ENCODE results near the gene ERCC4.
A peak's percentile ranks its signal among the peaks of the same experiment; 100 is the strongest.
"Not testable (repeated sequence)": the region's sequence is repeated elsewhere in the genome, so short reads cannot be mapped to it uniquely, and the experiment has no call there.

Gene ERCC4

DNA sequence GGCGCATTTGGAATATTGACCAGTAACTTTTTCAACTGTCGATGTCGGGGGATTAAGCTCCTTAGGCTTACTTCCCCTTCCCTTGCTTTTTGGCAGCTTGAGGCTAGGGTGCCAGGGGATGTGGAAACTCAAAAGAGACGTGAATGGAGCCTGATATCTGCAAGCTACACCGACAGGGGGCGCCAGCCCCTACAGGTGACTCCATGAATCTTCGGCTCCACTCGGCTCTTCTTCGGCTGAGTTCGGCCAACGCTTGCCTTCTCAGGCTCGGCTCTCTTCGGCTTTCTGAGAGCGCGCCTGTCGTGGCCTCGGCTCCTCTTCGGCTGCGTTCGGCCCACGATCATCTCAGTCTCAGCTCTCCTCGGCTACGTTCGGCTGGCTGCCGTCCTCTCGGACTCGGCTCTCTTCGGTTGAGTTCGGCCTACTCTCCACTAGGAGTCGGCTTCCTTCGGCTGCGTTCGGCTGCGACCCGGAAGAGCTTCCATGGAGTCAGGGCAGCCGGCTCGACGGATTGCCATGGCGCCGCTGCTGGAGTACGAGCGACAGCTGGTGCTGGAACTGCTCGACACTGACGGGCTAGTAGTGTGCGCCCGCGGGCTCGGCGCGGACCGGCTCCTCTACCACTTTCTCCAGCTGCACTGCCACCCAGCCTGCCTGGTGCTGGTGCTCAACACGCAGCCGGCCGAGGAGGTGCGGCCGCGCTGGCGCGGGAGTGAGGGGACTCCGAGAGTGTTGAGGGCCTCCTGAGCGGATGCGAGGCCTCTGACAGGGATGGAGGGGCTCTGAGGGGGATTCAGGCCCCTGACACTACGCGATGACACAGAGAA is at the start of gene ERCC4:
ERCC4 (plus strand) TSS at position 472 of the 827 bp plus-strand sequence; CDS start at position 484, 12 bp downstream.
- peak; percentile 97 for DNase-seq

DNA sequence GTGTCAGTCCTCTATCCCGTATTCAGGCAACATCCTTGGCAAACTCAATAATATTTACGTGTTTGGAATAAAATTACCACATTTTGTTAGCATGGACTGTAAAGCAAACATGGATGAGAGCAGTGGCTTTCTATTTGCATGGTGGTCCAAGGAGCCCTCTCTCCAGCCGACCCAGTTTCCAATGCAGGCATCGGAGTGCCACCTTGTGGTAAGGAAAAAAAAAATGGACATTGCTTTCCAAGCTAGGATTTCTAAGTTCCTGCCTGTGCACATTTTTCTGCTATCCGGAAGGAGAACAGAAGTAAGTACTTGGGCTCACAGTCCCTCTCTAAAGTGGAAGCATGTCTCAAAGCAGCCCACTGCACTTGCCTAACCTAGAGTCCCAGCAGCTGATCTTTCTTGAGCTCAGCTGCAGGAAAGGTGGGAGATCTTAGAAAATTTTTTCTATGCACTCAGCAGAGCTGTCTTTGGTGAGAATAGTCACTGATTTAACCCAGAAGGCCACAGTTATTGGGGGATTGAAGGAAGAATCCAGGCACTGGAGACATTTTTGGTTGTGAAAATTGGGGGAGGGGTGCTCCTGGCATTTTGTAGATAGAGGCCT is 46.0 kb upstream of the ERCC4 start:
- DNase-seq = no peak

DNA sequence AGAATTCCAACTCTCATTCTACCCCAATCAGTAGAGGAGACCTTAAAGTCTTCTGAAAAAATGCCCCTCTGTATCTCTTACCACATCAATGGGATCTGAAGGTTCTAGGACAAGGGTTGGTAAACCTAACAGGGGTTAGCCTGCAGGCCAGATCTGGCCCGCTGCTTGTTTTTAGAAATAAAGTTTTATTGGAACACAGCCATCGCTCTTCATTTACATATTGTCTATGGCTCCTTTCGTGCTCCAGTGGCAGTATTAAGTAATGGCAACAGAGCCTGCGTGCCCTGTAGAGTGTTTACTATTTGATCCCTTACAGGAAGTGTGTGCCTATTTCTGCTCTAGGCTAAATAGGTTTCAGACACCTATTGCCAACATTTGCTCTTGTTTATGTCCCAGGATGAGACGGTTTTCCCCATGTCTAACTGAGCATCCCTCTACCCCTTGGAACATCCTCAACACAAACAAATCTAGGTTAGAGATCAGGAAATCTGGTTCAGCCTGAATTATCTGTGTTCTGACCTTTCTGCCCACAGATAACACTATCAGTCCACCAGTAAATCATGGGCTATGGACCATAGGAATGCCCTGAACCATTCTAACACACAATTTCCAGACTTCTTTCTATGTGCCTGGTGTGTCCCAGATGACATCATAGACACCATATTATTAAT is 44.2 kb upstream of the ERCC4 start:
- DNase-seq = no peak

DNA sequence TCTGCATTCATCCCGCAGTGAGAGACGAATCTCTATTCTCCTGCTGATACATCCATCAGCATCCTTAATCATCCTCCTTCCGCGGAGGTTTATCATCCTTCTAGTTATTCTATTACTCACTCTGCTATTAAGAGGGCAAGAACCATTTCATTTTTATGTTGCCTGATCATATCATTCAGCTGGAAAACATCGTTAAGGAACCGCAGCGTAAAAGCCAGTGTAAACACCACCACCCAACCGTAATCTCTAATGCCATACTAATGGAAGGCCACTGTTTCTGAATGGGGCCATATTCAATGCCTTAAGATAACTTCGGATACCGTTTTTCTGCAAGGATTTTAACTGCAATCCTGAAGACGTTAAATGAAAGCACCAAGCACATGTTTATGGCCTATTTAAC is 36.7 kb upstream of the ERCC4 start:
- no peak for DNase-seq

DNA sequence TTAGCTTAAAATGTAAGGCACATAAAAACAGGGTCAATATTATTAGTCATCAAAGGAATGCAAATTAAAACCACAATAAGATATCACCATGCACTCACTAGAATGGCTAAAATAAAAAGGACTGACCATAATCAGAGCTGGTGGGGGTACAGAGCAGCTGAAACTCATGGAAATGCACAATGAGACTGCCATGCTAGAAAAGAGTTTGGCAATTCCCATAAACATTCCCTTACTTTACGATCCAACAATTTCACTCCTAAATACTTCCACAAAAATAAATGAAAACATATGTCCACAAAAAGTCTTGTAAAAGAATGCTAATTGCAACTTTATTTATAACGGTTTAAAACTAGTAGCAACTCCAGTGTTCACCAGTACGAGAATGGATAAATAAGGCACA is 36.1 kb upstream of the ERCC4 start:
- no peak for DNase-seq

DNA sequence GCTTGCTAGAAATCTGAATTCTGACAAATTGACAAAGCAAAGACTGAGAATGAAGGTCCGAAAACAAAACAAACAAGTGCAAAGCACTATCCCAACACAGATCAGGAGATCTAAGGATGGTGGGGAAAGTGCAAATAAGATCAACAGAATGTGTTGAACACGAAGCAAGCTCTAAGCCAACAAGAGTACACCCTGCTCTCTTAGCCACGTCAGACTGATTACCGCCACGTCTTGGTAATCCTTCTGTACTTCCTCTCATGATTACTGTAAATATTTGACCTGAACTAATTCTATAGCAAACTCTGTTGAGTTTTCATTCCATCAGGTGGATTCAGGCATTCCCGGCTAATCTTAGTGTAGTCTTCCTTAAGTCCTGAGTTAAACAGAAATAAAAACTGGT is 34.3 kb upstream of the ERCC4 start:
- DNase-seq = no peak

DNA sequence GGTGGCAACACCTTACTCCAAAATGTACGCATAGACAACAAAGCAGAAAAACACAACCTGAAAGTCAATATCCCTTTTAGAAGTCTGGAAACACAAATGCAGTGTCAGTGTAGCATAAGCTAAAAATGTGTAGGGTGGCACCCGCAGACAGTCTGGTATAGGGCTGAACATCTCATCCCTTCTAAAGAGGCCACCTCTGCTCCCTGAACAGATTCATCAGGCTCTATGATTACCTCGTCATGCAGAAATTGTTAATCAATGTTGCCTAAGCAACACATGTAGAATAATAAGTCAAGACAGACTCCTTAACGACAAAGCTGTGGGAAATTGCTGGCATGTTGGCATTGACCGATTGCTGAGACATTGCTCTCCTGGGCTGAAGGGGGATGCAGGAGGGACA is 33.3 kb upstream of the ERCC4 start:
- no peak for DNase-seq

DNA sequence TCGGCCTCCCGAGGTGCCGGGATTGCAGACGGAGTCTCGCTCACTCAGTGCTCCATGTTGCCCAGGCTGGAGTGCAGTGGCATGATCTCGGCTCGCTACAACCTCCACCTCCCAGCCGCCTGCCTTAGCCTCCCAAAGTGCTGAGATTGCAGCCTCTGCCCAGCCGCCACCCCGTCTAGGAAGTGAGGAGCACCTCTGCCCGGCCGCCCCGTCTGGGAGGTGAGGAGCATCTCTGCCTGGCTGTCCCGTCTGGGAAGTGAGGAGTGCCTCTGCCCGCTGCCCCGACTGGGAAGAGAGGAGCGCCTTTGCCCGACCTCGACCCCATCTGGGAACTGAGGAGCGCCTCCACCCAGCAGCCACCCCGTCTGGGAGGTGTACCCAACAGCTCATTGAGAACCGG is 30.6 kb upstream of the ERCC4 start:
- not testable (repeated sequence) for DNase-seq

DNA sequence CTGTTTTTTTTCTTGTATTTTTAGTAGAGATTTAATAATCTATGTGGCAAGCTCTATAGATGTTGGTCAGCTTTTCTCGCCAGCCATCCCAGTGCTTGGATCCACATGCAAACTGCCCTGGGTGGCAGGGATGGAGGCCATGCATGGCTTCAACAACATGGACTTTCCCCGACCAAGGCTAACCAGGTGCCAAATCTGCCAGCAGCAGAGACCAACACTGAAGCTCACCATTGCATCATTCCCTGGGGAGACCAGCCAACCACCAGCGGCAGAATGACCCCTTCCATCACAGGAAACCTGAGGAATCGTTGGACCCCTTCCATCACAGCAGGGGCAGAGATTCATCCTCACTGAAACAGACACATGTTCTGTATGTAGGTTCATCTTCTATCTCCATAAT is 27.7 kb upstream of the ERCC4 start:
- no peak for DNase-seq

DNA sequence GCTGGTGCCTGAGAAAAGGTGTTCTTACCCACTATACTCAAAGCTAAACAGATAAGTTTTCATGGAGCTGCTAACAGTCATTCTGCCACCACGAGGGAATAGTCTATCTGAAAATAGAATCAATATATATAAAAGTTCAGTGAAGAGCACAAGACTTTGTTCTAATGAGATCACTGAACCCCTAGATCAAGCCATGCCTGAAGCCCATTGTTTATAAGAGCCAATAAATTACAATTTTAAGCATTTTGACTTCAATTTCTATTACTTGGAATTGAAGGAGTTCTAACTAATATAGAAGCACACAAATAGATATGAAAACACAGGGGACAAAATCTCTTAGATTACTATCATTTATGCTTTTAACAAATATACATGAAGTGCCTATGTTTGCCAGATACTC is 24.4 kb upstream of the ERCC4 start:
- DNase-seq = no peak

DNA sequence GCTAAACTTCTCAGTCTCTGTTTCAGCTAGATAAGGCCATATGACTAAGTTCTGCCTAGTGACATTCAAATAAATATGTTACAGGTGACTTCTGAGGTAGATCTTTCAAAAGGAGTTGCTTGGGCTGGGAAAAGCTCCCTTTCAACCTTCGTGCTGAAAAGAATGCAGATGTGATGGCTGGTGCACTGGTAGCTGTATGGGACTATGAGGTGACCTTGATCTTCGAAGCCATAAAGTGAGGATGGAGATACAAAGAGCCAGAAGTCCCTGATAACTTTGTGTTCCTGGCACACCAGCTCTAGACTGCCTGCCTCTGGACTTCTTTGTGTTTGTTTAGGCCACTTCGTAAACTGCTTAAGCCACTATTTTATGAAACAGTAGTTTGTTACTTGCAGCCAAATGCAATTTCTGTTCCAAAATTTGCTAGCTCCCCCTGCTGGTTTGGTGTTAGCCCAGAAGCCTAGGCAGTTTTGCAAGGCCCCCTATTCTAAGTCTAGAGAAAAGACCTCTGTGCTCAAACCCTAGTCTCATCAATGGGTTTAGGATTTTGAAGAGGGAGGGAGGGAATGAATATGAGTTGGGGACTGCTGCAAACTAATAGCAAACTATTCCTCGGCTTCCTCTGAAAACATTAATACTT is 23.3 kb upstream of the ERCC4 start:
- DNase-seq = no peak

DNA sequence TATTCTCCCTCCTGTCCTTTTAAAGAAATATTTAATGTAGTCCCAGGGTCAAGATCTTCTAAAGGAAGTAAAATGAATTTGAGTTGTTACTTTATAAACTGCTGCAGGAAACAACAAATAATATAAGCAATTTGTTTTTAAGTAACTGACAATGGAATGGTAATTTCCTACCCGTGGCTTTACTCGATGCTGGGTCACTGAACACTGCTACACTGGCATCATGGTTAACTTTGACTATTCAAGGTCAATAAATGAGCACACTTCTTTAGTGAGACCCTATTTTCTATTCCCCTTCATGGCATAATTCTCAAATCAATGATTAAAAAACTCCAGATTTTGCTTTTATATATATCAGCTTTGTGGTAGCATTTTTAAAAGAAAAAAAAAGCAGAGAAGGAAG is 22.1 kb upstream of the ERCC4 start:
- DNase-seq = no peak

DNA sequence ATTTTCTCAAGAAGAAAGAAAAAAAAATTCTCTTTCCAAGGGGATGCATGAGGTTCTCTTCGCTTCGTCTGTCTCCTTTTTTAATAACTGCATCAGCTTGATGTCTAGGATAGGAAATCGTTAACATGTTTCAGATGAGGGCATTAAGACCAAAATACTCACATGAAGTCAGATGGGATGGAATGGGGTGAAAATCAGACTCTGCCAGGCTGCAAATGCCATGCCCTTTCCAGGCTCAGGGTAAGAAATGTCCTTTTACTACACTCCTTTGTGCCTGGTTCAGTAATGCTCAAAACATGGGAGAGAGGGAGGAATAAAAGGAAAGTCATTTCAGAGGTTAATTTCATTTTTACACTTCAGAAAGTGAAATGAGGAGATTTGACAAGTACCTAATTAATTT is 21.7 kb upstream of the ERCC4 start:
- DNase-seq = no peak

DNA sequence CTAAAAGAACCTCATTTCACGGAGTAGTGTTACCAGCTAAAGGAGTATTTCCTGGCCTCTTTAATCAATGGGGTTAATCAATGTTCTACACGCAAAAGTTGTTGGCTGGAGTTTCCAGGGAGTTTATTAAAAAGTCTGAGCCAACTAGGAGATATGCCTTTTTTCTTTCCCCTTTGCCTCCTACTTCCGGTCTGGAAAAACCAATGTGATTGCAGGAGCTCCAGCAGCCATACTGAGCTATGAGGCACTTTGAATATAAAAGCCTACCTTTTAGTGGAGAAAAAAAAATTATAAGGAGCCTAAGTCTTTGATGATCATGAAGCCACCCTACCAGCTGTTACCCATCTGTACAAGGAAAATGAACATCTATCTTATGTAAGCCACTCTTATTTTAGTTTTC is 17.9 kb upstream of the ERCC4 start:
- no peak for DNase-seq

DNA sequence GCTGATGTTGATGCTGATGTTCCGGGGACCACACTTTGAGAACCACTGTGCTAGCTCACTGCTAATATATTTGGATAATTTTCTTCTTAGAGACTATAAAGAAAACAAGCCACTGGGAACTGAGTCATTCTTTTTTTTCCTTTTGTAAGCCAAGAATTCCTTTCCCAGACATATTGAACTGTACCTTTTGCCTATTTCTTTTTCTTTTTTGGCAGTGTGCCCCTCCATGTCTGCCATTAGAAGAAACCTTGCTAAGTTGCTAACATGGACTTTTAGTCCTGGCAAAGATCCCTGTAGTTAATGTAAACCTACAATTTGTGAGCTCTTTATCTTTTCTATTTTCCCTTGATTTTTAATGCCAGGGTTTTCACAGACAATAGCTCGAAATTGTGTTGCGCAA is 17.3 kb upstream of the ERCC4 start:
- DNase-seq = no peak

DNA sequence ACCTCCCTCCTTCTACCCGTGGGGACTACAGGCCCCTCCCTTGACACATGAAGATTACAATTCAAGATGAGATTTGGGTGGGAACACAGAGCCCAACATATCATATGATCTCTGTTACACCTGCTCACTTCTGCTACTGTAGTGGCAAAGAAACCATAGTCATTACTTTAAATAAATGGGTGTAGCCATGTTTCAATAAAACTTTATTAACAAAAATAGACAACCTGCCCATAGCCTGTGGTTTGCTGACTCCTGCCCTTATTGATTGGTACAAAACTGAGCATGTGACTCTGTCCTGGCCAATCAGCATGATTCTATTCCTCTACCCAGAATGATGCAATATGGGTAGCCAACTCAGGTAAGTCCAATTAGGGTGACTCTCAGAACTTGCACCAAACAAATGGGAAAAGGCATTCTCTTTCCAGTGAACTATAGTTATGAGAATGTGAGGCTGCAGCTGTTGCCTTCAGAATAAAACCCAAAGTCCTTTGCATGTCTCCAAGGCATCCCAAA is 15.7 kb upstream of the ERCC4 start:
- no peak for DNase-seq

DNA sequence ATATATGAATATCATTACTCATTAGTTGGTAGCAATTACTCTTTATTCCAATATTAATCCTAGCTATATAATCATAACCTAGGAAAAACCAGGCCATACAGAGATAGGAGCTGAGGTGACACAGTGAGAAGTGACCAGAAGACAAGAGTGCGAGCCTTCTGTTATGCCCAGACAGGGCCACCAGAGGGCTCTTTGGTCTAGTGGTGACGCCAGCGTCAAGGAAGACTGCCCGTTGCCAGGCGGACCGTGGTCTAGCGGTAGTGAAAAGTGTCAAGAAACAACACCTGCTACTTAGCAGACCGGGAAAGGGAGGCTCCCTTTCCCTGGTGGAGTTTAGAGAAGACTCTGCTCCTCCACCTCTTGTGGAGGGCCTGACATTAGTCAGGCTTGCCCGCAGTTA is 15.1 kb upstream of the ERCC4 start:
- peak; percentile 25 for DNase-seq

DNA sequence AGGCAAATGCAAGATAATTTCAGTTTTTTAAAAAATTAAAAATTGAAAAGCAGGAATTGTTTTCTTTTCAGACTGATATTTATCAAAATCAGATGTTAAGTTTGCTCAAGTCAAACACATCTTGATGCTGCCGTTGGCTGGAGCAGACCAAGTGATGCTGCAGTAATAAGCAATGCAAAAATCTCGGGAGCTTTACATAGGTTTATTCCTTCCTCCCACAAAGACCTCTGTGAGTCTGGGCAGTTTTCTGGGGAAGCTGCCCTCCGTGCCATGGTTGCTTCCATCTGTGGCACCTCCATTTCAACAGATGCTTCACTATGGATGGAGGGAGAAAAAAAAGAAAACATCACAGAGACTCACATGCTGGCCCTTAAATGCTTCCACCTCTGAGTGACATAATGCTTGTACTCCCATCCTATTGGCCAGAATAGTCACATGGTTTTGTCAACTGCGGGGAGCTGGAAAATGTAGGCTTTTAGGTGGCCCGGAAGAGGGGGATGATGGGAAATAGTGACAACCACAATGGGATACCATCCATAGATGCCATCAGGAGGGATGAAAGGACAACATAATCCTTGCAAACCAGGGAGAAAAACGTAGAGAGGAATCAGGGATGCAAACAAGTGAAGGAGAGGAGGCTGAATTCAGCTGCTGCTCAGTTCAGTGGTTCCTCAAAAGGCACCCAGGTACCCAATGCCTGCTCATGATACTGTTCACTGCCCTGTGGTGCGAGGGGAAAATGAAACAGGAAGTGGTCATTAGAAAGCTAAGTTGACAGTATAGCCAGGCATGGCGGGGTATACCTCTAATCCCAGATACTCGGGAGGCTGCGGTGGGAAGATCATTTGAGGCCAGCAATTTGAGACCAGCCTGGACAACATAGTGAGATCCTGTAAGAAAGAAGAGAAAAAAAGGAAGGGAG is 13.5 kb upstream of the ERCC4 start:
- DNase-seq = no peak

DNA sequence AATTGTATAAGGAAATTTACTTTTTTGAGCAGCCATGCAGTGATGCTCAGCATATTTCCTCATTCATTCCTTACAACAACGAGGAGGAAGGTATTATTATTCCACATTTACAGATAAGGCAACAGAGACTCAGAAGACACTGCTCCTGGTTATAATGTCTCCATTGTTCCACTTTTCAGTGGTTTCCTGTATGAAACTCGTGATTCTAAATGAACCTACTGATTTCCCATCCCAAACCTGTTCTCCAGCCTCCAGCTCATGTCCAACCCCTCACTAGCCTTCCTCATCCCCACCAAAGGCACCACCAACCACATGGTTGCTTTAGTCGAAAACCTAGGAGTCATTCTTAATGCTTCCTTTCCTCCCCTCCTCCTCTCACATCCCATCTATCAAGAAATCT is 12.5 kb upstream of the ERCC4 start:
- no peak for DNase-seq

DNA sequence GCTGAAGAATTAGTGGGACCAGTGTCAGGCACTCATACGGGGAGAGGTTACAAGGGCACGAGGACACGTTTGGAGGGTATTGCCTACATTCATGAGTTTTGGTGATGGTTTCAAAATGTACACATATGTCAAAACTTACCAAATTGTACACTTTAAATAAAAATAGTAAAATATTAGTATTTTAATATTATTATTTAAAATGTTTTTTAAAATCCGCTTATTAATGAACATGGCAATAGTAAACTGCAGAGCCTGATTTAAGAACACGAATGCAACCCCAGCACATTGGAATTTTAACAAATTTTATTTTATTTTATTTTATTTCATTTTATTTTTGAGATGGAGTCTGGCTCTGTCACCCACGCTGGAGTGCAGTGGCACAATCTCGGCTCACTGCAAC is 10.9 kb upstream of the ERCC4 start:
- no peak for DNase-seq

DNA sequence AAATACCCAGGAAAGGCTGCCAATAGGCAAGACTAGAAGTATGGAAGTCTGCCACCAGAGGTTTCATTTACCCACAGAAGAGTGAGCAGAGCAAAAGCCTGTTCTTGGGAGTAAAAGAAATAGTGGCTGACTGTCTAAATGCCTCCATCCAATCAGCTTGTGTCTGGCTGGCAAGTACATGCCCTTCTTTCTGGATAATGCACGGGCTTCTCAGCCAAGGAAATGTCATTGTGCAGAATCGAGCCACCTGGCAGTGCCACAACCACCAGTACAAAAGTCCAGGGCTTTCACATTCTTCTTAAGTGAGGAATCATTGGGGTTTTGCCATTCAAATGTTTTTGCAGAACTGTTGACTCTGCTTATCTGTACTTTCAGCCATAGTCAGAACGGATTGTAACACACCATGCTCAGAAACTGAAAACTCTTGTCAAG is 10.1 kb upstream of the ERCC4 start:
- no peak for DNase-seq

DNA sequence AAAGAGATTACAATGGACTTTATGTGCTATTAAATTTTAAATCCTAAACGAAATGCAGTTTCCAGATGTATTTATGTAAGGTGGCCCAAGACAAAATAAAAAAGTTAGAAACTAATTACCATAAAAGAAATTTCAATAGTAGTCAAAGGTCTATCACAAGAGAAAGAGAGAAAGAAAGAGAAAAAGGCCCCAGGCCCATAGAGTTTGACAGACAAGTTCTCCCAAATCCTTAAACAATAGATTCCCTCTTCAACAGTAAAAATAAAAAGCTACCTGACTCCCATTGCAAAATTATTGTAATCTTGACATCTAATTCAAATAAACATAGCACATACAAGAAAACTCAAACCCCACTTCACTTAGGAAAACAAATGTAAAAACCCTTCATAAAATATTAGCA is 8.6 kb upstream of the ERCC4 start:
- DNase-seq = no peak

Data from SHP77 treated with DMSO at 0.1 percent for 48 hours (cell line).